GM12878 (cell line): Measurements from ENCODE around the gene CHPT1. TPM values are rescaled to one million over a fixed set of nuclear protein-coding genes. Genes with fewer than 3 reads are reported as not detected.

Experiments
- ATAC-seq: fragments of 200-7000 bp; cut with Tn5 transposase; 3 replicates; pipeline ENCODE4 v1.9.1; 2020; ENCODE audit warnings: mild to moderate bottlenecking, moderate library complexity
- BruUV-seq: library from RNA; stranded (reverse); fragments of 400-500 nt; replicated peaks from 2 replicates; lab custom pipeline; 2021; lab: Mats Ljungman, UMichigan
- CTCF ChIA-PET: fragments of 300-600 bp; sonication (Branson Sonifier 250); formaldehyde crosslinking; extraction: SDS; loops from one replicate; lab custom pipeline; 2021; ENCODE audit warnings: inconsistent platforms; lab: Yijun Ruan, JAX
- POLR2A ChIA-PET: fragments of 350-600 bp; formaldehyde crosslinking; extraction: SDS; loops from one replicate; lab custom pipeline; 2021; ENCODE audit warnings: inconsistent platforms; lab: Charles Lee
- RAD21 ChIA-PET: fragments of 300-600 bp; sonication (Branson Sonifier 250); formaldehyde crosslinking; loops from one replicate; lab custom pipeline; 2023; ENCODE audit warnings: antibody characterized with exemption; ENCODE audit not compliant: unreplicated experiment; lab: Charles Lee
- SMC1A ChIA-PET: fragments of 300-600 bp; sonication (Branson Sonifier 250); formaldehyde crosslinking; loops from one replicate; lab custom pipeline; 2023; ENCODE audit not compliant: unreplicated experiment, uncharacterized antibody; lab: Charles Lee
- DNase-seq: peaks from one replicate; pipeline ENCODE4 v3.0.0-alpha.2; 2011; ENCODE audit warnings: low read depth, low spot score
- FAIRE-seq: peaks from 3 replicates; lab custom pipeline; 2011; peaks lifted over from hg19 to GRCh38; lab: Jason Lieb, UNC
- H2AFZ ChIP-seq: 2 replicates; pipeline ENCODE4 v1.6.0; 2011; ENCODE audit warnings: low read depth, low read length, control low read depth; ENCODE audit not compliant: control insufficient read depth
- H3K27ac ChIP-seq: 2 replicates; pipeline ENCODE4 v1.5.1; 2011; ENCODE audit warnings: control low read depth; ENCODE audit not compliant: control insufficient read depth, insufficient read depth
- H3K27me3 ChIP-seq, 2 experiments: replicated peaks in 1 of 2; 2 replicates each; pipeline versions ENCODE4 v1.6.0 to v1.6.1; 2011; ENCODE audit warnings: low read length in 1 of 2; ENCODE audit not compliant: control insufficient read depth in 2 of 2, insufficient read depth in 2 of 2
- H3K36me3 ChIP-seq, 2 experiments: 2 replicates each; pipeline ENCODE4 v1.5.1; 2011; ENCODE audit warnings: low read length in 1 of 2; ENCODE audit not compliant: control insufficient read depth in 2 of 2, insufficient read depth in 2 of 2
- H3K4me1 ChIP-seq: 2 replicates; pipeline ENCODE4 v1.6.1; 2011; ENCODE audit warnings: mild to moderate bottlenecking, low read length, moderate library complexity, mixed read lengths; ENCODE audit not compliant: control insufficient read depth, insufficient read depth
- H3K4me2 ChIP-seq: 2 replicates; pipeline ENCODE4 v1.6.0; 2011; ENCODE audit warnings: control low read depth; ENCODE audit not compliant: control insufficient read depth, insufficient read depth
- H3K4me3 ChIP-seq: fragments of 200-600 bp; sonication (generic); 2 replicates; pipeline ENCODE4 v1.5.1; 2016
- H3K79me2 ChIP-seq: 2 replicates; pipeline ENCODE4 v1.6.0; 2011; ENCODE audit warnings: low read length; ENCODE audit not compliant: control insufficient read depth, insufficient read depth
- H3K9ac ChIP-seq: 2 replicates; pipeline ENCODE4 v1.8.0; 2011; ENCODE audit warnings: low read length, control low read depth, mixed read lengths; ENCODE audit not compliant: control insufficient read depth, insufficient read depth
- H3K9me3 ChIP-seq: replicated peaks from 3 replicates; pipeline ENCODE4 v1.5.1; 2011; ENCODE audit warnings: mild to moderate bottlenecking, low read length; ENCODE audit not compliant: control insufficient read depth, insufficient read depth
- H4K20me1 ChIP-seq: 2 replicates; pipeline ENCODE4 v1.6.0; 2011; ENCODE audit not compliant: control insufficient read depth, insufficient read depth
- NFIC ChIP-seq: IDR thresholded peaks from 2 replicates; pipeline ENCODE4 v1.6.1; 2012; ENCODE audit warnings: low read depth, mild to moderate bottlenecking, inconsistent platforms, low read length, moderate library complexity
- NR2C2 ChIP-seq: IDR thresholded peaks from 2 replicates; pipeline ENCODE4 v1.6.1; 2011; ENCODE audit warnings: borderline replicate concordance, low read depth; ENCODE audit not compliant: control insufficient read depth, insufficient read length
- RUNX3 ChIP-seq: IDR thresholded peaks from 2 replicates; pipeline ENCODE4 v1.6.1; 2012; ENCODE audit warnings: low read length, inconsistent platforms
- SIX5 ChIP-seq: IDR thresholded peaks from 2 replicates; pipeline ENCODE4 v1.6.1; 2011; ENCODE audit warnings: mild to moderate bottlenecking, low read depth, low read length, moderate library complexity; ENCODE audit not compliant: severe bottlenecking
- USF2 ChIP-seq: IDR thresholded peaks from 2 replicates; pipeline ENCODE4 v1.6.1; 2011; ENCODE audit warnings: low read depth, low read length, improper control_type of control experiment, borderline replicate concordance
- ZBTB33 ChIP-seq: fragments of 450-650 bp; IDR thresholded peaks from 2 replicates; pipeline ENCODE4 v1.6.1; 2017; ENCODE audit warnings: mild to moderate bottlenecking
- in situ Hi-C: fragments of 300-500 bp; cut with MboI; formaldehyde crosslinking; loops from 9 replicates; pipeline ENCODE4 v1.14.3; 2018; ENCODE audit warnings: mixed read lengths
- intact Hi-C: fragments of 100-400 bp; cut with micrococcal nuclease; formaldehyde crosslinking; loops from one replicate; pipeline ENCODE4 v1.14.2; 2022; ENCODE audit not compliant: unreplicated experiment
- polyA plus RNA-seq, 11 experiments: library from polyadenylated mRNA; depleted of rRNA in 4 of 11; unstranded in 6 of 11; stranded (reverse) in 5 of 11; fragments of >200 nt; fragmentation: Nextera tagmentation in 4 of 11; fragmentation: Illumina TruSeq in 1 of 11; extraction: Ambion mirVana in 4 of 11; extraction: Trizol in 1 of 11; gene quantifications; 1 replicate in 1 of 11; 2 replicates in 10 of 11; pipeline versions ENCODE4 v1.2.1 to v1.2.3, GENCODE V29; 2011 to 2016; ENCODE audit warnings: inconsistent platforms in 2 of 11, missing spikeins in 2 of 11, low read depth in 1 of 11
- total RNA-seq, 4 experiments: library from RNA; depleted of rRNA in 3 of 4; stranded (reverse); fragments of >200 nt in 3 of 4; fragmentation: Illumina TruSeq in 1 of 4; extraction: Trizol in 1 of 4; gene quantifications; 2 replicates each; pipeline versions ENCODE4 v1.2.1 to v1.2.3, GENCODE V29; 2013 to 2021
- TF ChIP-seq, protein P1 (sequence below): IDR thresholded peaks from 2 replicates; pipeline ENCODE4 v1.6.1; 2012; ENCODE audit warnings: low read length, inconsistent platforms
- TF ChIP-seq, protein P2 (sequence below): IDR thresholded peaks from 2 replicates; pipeline ENCODE4 v1.6.1; 2011; ENCODE audit warnings: low read depth, mild to moderate bottlenecking, low read length, moderate library complexity, borderline replicate concordance; ENCODE audit errors: extremely low read depth
- TF ChIP-seq, protein P3 (sequence below): IDR thresholded peaks from 2 replicates; pipeline ENCODE4 v1.6.1; 2012; ENCODE audit warnings: low read depth, low read length, improper control_type of control experiment
- TF ChIP-seq, protein P4 (sequence below): fragments of 450-650 bp; IDR thresholded peaks from 2 replicates; pipeline ENCODE4 v1.6.1; 2016; ENCODE audit warnings: mild to moderate bottlenecking, moderate library complexity, borderline replicate concordance

Gene CHPT1
- total and polyA plus RNA-seq, 10 of the 15 experiments (the other 5 are each of a cell fraction or from before 2014, with no cell fraction given) = 0.85 to 10.2 (median 3.9) TPM

- TF ChIP-seq NFIC = no peak
- TF ChIP-seq, protein P1, sequence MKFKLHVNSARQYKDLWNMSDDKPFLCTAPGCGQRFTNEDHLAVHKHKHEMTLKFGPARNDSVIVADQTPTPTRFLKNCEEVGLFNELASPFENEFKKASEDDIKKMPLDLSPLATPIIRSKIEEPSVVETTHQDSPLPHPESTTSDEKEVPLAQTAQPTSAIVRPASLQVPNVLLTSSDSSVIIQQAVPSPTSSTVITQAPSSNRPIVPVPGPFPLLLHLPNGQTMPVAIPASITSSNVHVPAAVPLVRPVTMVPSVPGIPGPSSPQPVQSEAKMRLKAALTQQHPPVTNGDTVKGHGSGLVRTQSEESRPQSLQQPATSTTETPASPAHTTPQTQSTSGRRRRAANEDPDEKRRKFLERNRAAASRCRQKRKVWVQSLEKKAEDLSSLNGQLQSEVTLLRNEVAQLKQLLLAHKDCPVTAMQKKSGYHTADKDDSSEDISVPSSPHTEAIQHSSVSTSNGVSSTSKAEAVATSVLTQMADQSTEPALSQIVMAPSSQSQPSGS = no peak
These were observed 29.7 kb downstream of the CHPT1 start (continued) for GRCh38 chr12:101727098-101727497.

DNA sequence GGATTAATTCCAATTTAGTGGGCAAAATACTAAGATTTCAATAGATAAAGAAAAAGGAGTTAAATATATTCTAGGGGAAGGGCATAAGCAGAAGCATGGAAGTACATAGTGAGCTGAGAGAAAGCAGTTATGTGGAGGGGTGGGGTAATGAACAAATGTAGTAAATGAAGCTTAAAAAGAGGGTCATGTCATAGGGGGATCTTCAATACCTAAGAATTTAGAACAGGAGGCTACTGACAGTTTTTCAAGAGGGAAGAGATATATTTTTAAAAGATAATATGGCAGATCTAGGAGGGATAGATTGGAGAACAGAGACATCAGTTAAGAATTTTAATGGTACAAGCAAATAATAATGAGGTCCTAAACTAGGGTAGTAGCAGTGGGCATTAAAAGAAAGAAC, 32.4 kb downstream of the CHPT1 start:
- H3K4me1 ChIP-seq = no peaks in the 10 kb centered on the region
- no peak overlapping the region for H3K9ac ChIP-seq
- H3K36me3 ChIP-seq = no peaks in the 10 kb centered on the region
- FAIRE-seq = no peak
- no peaks in the 10 kb centered on the region for H4K20me1 ChIP-seq
- ChIA-PET SMC1A (no interaction called here), POLR2A (no interaction called here), CTCF (no interaction called here), RAD21 (no interaction called here)
- BruUV-seq = no TSS peak
- H3K4me2 ChIP-seq = no peak overlapping the region
- in situ Hi-C loops (no loop called here), intact Hi-C loops (no loop called here)
- no peak for ATAC-seq
- no peak overlapping the region for H2AFZ ChIP-seq
- H3K79me2 ChIP-seq = no peaks in the 10 kb centered on the region
- no peak overlapping the region for H3K27ac ChIP-seq
- no peak overlapping the region for H3K4me3 ChIP-seq
- H3K9me3 ChIP-seq = no peaks in the 10 kb centered on the region
- no peak for DNase-seq
- H3K27me3 ChIP-seq = no peaks in the 10 kb centered on the region
- TF ChIP-seq SIX5 = no peak
- no peak for TF ChIP-seq NR2C2
- TF ChIP-seq, protein P2, sequence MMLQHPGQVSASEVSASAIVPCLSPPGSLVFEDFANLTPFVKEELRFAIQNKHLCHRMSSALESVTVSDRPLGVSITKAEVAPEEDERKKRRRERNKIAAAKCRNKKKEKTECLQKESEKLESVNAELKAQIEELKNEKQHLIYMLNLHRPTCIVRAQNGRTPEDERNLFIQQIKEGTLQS = no peak
- TF ChIP-seq ZBTB33 = no peak
- TF ChIP-seq USF2 = no peak
- TF ChIP-seq RUNX3 = no peak
- TF ChIP-seq, protein P3, sequence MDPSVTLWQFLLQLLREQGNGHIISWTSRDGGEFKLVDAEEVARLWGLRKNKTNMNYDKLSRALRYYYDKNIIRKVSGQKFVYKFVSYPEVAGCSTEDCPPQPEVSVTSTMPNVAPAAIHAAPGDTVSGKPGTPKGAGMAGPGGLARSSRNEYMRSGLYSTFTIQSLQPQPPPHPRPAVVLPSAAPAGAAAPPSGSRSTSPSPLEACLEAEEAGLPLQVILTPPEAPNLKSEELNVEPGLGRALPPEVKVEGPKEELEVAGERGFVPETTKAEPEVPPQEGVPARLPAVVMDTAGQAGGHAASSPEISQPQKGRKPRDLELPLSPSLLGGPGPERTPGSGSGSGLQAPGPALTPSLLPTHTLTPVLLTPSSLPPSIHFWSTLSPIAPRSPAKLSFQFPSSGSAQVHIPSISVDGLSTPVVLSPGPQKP = no peak
- TF ChIP-seq, protein P4, sequence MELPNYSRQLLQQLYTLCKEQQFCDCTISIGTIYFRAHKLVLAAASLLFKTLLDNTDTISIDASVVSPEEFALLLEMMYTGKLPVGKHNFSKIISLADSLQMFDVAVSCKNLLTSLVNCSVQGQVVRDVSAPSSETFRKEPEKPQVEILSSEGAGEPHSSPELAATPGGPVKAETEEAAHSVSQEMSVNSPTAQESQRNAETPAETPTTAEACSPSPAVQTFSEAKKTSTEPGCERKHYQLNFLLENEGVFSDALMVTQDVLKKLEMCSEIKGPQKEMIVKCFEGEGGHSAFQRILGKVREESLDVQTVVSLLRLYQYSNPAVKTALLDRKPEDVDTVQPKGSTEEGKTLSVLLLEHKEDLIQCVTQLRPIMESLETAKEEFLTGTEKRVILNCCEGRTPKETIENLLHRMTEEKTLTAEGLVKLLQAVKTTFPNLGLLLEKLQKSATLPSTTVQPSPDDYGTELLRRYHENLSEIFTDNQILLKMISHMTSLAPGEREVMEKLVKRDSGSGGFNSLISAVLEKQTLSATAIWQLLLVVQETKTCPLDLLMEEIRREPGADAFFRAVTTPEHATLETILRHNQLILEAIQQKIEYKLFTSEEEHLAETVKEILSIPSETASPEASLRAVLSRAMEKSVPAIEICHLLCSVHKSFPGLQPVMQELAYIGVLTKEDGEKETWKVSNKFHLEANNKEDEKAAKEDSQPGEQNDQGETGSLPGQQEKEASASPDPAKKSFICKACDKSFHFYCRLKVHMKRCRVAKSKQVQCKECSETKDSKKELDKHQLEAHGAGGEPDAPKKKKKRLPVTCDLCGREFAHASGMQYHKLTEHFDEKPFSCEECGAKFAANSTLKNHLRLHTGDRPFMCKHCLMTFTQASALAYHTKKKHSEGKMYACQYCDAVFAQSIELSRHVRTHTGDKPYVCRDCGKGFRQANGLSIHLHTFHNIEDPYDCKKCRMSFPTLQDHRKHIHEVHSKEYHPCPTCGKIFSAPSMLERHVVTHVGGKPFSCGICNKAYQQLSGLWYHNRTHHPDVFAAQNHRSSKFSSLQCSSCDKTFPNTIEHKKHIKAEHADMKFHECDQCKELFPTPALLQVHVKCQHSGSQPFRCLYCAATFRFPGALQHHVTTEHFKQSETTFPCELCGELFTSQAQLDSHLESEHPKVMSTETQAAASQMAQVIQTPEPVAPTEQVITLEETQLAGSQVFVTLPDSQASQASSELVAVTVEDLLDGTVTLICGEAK = no peak
